ENCODE measurements around the gene UTP14A. TPM values are rescaled to one million over a fixed set of nuclear protein-coding genes. Genes with fewer than 3 reads are reported as not detected.

UTP14A gene
- polyA plus RNA-seq, 1 of the 3 experiments (the other 2 are of a cell fraction) = 25.4 TPM

DNA sequence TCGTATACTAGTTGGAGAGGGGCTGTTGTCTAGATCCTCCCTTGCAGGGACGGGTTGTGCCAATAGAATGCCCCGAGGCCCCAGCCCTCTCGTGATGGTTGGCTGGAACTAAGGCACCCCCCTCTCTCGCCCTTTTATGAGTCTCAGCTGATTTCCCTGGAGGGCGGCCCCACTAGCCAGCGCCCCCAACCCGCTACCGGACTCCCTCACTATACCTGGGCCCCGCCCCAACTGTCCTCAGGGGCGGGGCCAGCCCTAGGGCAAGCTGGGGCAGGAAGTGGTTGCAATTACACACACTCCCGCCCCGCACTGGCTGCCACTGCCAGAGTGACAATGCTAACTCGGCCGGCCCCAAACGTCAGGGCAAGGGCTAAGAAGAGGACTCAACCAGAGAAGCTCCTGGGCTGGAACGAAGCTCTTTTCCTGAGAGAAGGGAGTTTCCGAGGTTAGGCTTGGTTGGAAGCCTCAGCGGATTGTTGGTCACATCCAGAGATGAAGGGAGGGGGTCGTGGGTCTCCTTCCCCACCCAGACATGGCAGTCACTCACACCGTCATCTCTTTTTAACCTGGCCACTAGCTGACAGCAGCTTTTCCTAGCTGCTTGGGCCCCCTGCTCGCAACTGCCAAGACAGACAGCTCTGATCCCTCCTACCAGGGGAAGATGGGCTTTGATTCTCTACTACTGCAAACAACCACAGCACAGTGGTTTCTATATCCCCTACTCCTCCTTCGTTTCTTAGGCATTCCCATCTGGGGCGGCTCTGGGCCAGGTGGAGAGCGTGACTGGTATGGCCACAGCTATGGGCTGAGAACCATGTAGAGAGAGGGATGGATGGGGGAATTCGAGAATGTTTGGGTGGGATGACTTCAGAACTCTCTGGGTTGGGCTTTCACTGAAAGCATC is 55.5 kb downstream of the UTP14A start:
- Histone ChIP-seq H3K27ac (ENCODE audit: low read depth in 2 of 2, low read length in 1 of 2) (no peak overlapping the region), H4K20me1 (ENCODE audit: insufficient read depth) (no peaks in the 10 kb centered on the region), H3K9me2 (no peaks in the 10 kb centered on the region), H3K9me3 (no peaks in the 10 kb centered on the region), H3K4me2 (no peak overlapping the region), H3F3A (replicated peaks; ENCODE audit: insufficient read depth) (peaks cover 8% of the 10 kb centered on the region), H3K9ac (no peak overlapping the region), H3K79me2 (ENCODE audit: insufficient read depth) (no peaks in the 10 kb centered on the region), H2AFZ (ENCODE audit: low read depth) (peak overlapping the region; percentile 59; the same call in 1 of the 2 replicates), H3K36me3 (replicated peaks in 1 of 2; ENCODE audit: control insufficient read depth in 1 of 2, insufficient read depth in 2 of 2, low read length in 1 of 2) (no peaks in the 10 kb centered on the region), H3K27me3 (ENCODE audit: insufficient read depth) (peaks cover 33% of the 10 kb centered on the region; the same call in 1 of the 2 replicates), H3K4me1 (ENCODE audit: control insufficient read depth in 1 of 2, insufficient read depth in 2 of 2, low read depth in 1 of 2, low read length in 1 of 2) (peaks cover 0 to 6% of the 10 kb centered on the region in 2 experiments; a peak in 1 of 4 replicates), H3K4me3 (ENCODE audit: low read depth in 2 of 2, low read length in 1 of 2) (no peak overlapping the region; a peak in 1 of 4 replicates)
- TF ChIP-seq FOXJ3 (CRISPR knock-in tag; IDR thresholded peaks at IDR 0.05) = no peak
- TF ChIP-seq, protein P1, sequence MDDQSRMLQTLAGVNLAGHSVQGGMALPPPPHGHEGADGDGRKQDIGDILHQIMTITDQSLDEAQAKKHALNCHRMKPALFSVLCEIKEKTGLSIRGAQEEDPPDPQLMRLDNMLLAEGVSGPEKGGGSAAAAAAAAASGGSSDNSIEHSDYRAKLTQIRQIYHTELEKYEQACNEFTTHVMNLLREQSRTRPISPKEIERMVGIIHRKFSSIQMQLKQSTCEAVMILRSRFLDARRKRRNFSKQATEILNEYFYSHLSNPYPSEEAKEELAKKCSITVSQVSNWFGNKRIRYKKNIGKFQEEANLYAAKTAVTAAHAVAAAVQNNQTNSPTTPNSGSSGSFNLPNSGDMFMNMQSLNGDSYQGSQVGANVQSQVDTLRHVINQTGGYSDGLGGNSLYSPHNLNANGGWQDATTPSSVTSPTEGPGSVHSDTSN (IDR thresholded peaks at IDR 0.05) = no peak
- no peak for TF ChIP-seq FOXM1 (IDR thresholded peaks at IDR 0.05; ENCODE audit: low read depth)
- no peak for TF ChIP-seq TAF1 (IDR thresholded peaks at IDR 0.05; ENCODE audit: borderline replicate concordance, low read depth, low read length)
- no peak for TF ChIP-seq POLR2AphosphoS5 (IDR thresholded peaks at IDR 0.05; ENCODE audit: low read depth, low read length)
- TF ChIP-seq, protein P2, sequence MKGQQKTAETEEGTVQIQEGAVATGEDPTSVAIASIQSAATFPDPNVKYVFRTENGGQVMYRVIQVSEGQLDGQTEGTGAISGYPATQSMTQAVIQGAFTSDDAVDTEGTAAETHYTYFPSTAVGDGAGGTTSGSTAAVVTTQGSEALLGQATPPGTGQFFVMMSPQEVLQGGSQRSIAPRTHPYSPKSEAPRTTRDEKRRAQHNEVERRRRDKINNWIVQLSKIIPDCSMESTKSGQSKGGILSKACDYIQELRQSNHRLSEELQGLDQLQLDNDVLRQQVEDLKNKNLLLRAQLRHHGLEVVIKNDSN (IDR thresholded peaks at IDR 0.05; ENCODE audit: borderline replicate concordance, low read depth) = no peak
- no peak for TF ChIP-seq RCOR1 (IDR thresholded peaks at IDR 0.05; ENCODE audit: low read length)
- no peak for TF ChIP-seq EP300 (IDR thresholded peaks at IDR 0.05; ENCODE audit: borderline replicate concordance in 1 of 2, low read depth in 1 of 2, low read length in 1 of 2)
- no peak for TF ChIP-seq SIN3A (IDR thresholded peaks at IDR 0.05; ENCODE audit: borderline replicate concordance, low read depth, low read length)
- no peak for TF ChIP-seq JUND (IDR thresholded peaks at IDR 0.05)
- no peak for TF ChIP-seq IRF3 (IDR thresholded peaks at IDR 0.05; ENCODE audit: low read depth, low read length)
- no peak for TF ChIP-seq SMC3 (IDR thresholded peaks at IDR 0.05; ENCODE audit: low read depth, low read length)
- no peak for TF ChIP-seq RFX5 (IDR thresholded peaks at IDR 0.05; ENCODE audit: low read length)
- no peak for TF ChIP-seq REST (IDR thresholded peaks at IDR 0.05; ENCODE audit: low read depth, low read length)
- TF ChIP-seq, protein P3, sequence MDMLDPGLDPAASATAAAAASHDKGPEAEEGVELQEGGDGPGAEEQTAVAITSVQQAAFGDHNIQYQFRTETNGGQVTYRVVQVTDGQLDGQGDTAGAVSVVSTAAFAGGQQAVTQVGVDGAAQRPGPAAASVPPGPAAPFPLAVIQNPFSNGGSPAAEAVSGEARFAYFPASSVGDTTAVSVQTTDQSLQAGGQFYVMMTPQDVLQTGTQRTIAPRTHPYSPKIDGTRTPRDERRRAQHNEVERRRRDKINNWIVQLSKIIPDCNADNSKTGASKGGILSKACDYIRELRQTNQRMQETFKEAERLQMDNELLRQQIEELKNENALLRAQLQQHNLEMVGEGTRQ (IDR thresholded peaks at IDR 0.05; ENCODE audit: borderline replicate concordance, low read depth, low read length) = no peak
- no peak for TF ChIP-seq NRF1 (IDR thresholded peaks at IDR 0.05; ENCODE audit: low read depth, low read length)
- TF ChIP-seq TCF12 (IDR thresholded peaks at IDR 0.05) = no peak
- no peak for TF ChIP-seq YY1 (IDR thresholded peaks at IDR 0.05; ENCODE audit: low read depth)
- ChIA-PET CTCF (interaction anchor here (1.0 to 1.7 kb wide), 2 partner anchors 36 to 99 kb away, joined by 4 to 9 read pairs; no protein-coding TSS in a partner anchor), POLR2A (no interaction called here)
- WGBS (ENCODE audit: low lambda C conversion rate) = 32% methylated on average over 13 of the region's 26 CpGs
- DNase-seq = no peak
